ENCODE measurements around the gene PHF19. TPM values are rescaled to one million over a fixed set of nuclear protein-coding genes. Genes with fewer than 3 reads are reported as not detected.

Gene PHF19
- total and polyA plus RNA-seq, 2 donors (not counting 3 experiments of a cell fraction or from before 2014, with no cell fraction given), result 102 to 153 TPM

GRCh38 chr9:120885958-120886357, 9.0 kb upstream of the PHF19 start:
- BruUV-seq (replicated peaks), result no TSS peak
- H3K27ac ChIP-seq (ENCODE audit: insufficient read depth, low read depth, low read length), result no peak overlapping the region
- no peaks in the 10 kb centered on the region for H3K9me3 ChIP-seq (replicated peaks; ENCODE audit: control insufficient read depth, insufficient read depth, low read length)
- H3K36me3 ChIP-seq (ENCODE audit: control insufficient read depth in 2 of 2, extremely low read depth in 1 of 2, insufficient read depth in 2 of 2, low read length in 2 of 2), result no peaks in the 10 kb centered on the region
- no peak for DNase-seq (ENCODE audit: low read depth, low spot score)
- no peaks in the 10 kb centered on the region for H3K4me1 ChIP-seq (ENCODE audit: control insufficient read depth, extremely low read depth, insufficient read depth, low read length)
- POLR2A ChIA-PET, result no interaction called here
- no peak overlapping the region for H2AFZ ChIP-seq (ENCODE audit: low read depth, low read length)
- H3K9me1 ChIP-seq (replicated peaks; ENCODE audit: control insufficient read depth, extremely low read depth, insufficient read depth, low read length), result no peaks in the 10 kb centered on the region
- no peak overlapping the region for H3K4me2 ChIP-seq (ENCODE audit: insufficient read depth, low read length)
- no peak for FAIRE-seq
- H4K20me1 ChIP-seq (replicated peaks; ENCODE audit: control insufficient read depth, extremely low read depth, insufficient read depth, low read length), result no peaks in the 10 kb centered on the region
- no peaks in the 10 kb centered on the region for H3K79me2 ChIP-seq (ENCODE audit: control insufficient read depth, insufficient read depth, low read length)
- dilution Hi-C loops (cut with MboI; ENCODE audit: extremely low pct_ligation_motif_present, low sequenced_read_pairs), result no loop called here
- intact Hi-C loops (cut with micrococcal nuclease), result no loop called here
- CTCF ChIA-PET, result interaction anchor here (1.2 kb wide), 1 partner anchor 8 kb away, joined by 3 read pairs; no protein-coding TSS in a partner anchor
- H3K9ac ChIP-seq (replicated peaks; ENCODE audit: extremely low read depth, insufficient read depth, low read length), result no peak overlapping the region
- TF ChIP-seq FOS (IDR thresholded peaks at IDR 0.05; ENCODE audit: borderline replicate concordance, insufficient read depth, low read length), result no peak
- no peak for TF ChIP-seq JUN (IDR thresholded peaks at IDR 0.05; ENCODE audit: borderline replicate concordance, insufficient read depth, insufficient read length, low read depth)
- no peak for TF ChIP-seq GATA2 (IDR thresholded peaks at IDR 0.05; ENCODE audit: insufficient read depth, insufficient read length, low read depth, low read length)
- no peak for TF ChIP-seq POLR2A (IDR thresholded peaks at IDR 0.05; ENCODE audit: low read depth, low read length)
- no peak for TF ChIP-seq EZH2 (IDR thresholded peaks at IDR 0.05; ENCODE audit: borderline replicate concordance, low read depth, low read length, severe bottlenecking)
- H3K27me3 ChIP-seq (ENCODE audit: control insufficient read depth in 2 of 2, insufficient read depth in 2 of 2, low read length in 2 of 2), result no peaks in the 10 kb centered on the region
- no peak overlapping the region for H3K4me3 ChIP-seq (replicated peaks in 1 of 3; ENCODE audit: insufficient read depth in 1 of 3, low read depth in 1 of 3, low read length in 3 of 3)

DNA sequence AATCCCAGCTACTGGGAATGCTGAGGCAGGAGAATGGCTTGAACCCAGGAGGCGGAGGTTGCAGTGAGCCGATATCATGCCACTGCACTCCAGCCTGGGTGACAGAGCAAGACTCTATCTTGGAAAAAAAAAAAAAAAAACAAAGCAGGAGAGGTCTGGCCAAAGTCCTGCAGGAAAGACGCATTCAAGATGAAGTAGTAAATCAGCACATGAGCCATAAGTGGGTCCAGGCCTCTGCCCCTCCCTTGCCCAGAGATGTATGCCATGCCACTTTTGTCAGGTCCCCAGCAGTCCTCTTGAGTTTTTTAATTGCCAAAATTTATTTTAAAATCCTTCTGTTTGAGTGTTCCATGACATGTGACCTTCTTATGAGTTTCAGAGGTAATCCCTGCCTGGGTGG, 8.5 kb upstream of the PHF19 start:
- Histone ChIP-seq H3K9me1 (replicated peaks; ENCODE audit: control insufficient read depth, extremely low read depth, insufficient read depth, low read length) (no peaks in the 10 kb centered on the region), H3K9ac (replicated peaks; ENCODE audit: extremely low read depth, insufficient read depth, low read length) (no peak overlapping the region), H3K4me3 (replicated peaks in 1 of 3; ENCODE audit: insufficient read depth in 1 of 3, low read depth in 1 of 3, low read length in 3 of 3) (no peak overlapping the region), H3K79me2 (ENCODE audit: control insufficient read depth, insufficient read depth, low read length) (no peaks in the 10 kb centered on the region), H3K4me1 (ENCODE audit: control insufficient read depth, extremely low read depth, insufficient read depth, low read length) (no peaks in the 10 kb centered on the region), H4K20me1 (replicated peaks; ENCODE audit: control insufficient read depth, extremely low read depth, insufficient read depth, low read length) (no peaks in the 10 kb centered on the region), H2AFZ (ENCODE audit: low read depth, low read length) (no peak overlapping the region), H3K27me3 (ENCODE audit: control insufficient read depth in 2 of 2, insufficient read depth in 2 of 2, low read length in 2 of 2) (no peaks in the 10 kb centered on the region), H3K9me3 (replicated peaks; ENCODE audit: control insufficient read depth, insufficient read depth, low read length) (no peaks in the 10 kb centered on the region), H3K4me2 (ENCODE audit: insufficient read depth, low read length) (no peak overlapping the region), H3K27ac (ENCODE audit: insufficient read depth, low read depth, low read length) (no peak overlapping the region), H3K36me3 (ENCODE audit: control insufficient read depth in 2 of 2, extremely low read depth in 1 of 2, insufficient read depth in 2 of 2, low read length in 2 of 2) (no peaks in the 10 kb centered on the region)
- FAIRE-seq, result no peak
- DNase-seq (ENCODE audit: low read depth, low spot score), result no peak
- dilution Hi-C loops (cut with MboI; ENCODE audit: extremely low pct_ligation_motif_present, low sequenced_read_pairs), result no loop called here
- intact Hi-C loops (cut with micrococcal nuclease), result no loop called here
- CTCF ChIA-PET, result no interaction called here
- POLR2A ChIA-PET, result no interaction called here
- BruUV-seq (replicated peaks), result no TSS peak
- no peak for TF ChIP-seq POLR2A (IDR thresholded peaks at IDR 0.05; ENCODE audit: low read depth, low read length)
- no peak for TF ChIP-seq GATA2 (IDR thresholded peaks at IDR 0.05; ENCODE audit: insufficient read depth, insufficient read length, low read depth, low read length)
- TF ChIP-seq JUN (IDR thresholded peaks at IDR 0.05; ENCODE audit: borderline replicate concordance, insufficient read depth, insufficient read length, low read depth), result no peak
